Measurements from ENCODE around the gene RHOJ.
"Not testable (repeated sequence)": the region's sequence is repeated elsewhere in the genome, so short reads cannot be mapped to it uniquely, and the experiment has no call there.

The RHOJ gene

DNA sequence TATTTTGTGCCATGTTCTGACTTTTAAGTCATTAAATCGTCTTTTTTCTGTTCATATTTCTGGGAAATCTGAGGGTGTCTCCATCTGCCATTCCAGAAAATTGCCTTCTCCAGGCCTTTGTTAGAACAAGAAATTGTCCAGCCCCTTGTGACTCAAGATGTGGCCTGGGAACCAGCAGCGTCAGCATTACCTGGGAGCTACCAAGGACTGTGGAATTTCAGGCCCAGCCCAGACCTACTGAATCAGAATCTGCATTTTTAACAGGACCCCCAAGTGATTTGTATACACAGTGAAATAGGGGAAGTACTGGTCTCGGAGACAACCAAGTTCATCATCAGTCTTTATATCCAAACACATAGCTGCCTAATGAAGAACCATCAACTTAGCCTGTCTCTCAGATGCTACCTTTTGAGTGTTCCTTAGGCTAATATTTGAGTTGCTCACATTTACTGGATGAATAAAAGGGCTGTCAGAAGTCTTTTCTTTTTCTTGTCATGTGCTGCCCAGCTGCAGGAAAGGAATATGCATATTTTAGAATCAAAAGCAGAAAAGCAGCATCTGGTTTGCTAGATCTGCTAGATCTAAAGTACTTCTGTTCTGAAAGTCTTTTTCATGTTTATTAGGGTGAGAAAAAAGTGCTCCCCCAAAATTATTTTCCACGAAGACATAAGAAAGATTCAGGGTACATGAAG is 93.3 kb downstream of the RHOJ start:
- DNase-seq (ENCODE audit: low spot score) = no peak

DNA sequence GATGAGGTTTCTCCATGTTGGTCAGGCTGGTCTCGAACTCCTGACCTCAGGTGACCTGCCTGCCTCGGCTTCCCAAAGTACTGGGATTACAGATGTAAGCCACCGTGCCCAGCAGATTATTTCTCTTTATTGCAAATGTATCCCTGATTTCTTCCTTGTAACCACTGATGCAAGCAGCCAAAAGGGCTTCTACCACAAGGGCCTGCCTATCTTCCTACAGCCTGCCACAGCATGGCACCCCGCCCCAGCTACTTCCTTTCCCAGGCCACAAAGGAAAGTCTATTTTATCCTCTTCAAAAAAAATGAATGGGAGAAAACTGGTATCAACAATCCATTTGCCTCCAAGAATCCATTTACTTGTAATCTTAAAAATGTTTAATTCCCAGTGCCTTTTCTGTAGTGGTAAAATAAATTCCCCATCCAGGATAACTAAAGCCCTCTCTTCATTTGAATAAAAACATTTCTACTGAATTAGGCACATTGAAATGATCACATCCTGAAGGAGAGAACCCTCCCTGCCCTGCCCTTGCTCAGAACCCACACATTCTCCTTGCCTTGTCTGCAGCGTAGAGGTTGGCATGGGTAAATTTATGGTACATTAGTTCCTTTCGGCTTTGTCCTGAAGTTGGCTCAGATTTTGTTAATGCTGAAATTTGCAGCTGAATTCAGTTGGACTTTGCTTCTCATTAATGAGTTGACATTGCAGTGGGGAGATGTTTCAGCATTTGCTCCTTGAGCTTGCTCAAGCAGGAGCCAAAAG is 95.3 kb downstream of the RHOJ start:
- DNase-seq (ENCODE audit: low spot score) = no peak

DNA sequence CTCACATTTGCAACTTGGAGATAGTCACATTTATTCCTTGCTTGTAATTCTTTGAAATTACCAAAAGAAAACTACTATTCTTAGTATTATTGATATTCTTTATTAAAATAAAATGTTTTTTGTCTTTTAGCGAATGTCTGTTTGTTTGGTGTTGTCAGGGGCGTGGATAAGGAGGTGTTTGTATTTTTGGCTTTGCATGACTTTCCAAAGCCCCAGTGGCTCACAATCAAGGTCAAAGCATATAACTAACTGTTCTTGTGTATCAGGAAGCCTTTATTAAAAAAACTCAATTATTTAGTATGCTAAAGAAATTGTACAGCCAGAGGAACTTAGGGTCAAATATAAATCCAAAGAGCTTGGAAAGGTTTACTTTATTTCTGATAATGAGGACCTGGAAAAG is 96.6 kb downstream of the RHOJ start:
- DNase-seq (ENCODE audit: low spot score) = no peak

DNA sequence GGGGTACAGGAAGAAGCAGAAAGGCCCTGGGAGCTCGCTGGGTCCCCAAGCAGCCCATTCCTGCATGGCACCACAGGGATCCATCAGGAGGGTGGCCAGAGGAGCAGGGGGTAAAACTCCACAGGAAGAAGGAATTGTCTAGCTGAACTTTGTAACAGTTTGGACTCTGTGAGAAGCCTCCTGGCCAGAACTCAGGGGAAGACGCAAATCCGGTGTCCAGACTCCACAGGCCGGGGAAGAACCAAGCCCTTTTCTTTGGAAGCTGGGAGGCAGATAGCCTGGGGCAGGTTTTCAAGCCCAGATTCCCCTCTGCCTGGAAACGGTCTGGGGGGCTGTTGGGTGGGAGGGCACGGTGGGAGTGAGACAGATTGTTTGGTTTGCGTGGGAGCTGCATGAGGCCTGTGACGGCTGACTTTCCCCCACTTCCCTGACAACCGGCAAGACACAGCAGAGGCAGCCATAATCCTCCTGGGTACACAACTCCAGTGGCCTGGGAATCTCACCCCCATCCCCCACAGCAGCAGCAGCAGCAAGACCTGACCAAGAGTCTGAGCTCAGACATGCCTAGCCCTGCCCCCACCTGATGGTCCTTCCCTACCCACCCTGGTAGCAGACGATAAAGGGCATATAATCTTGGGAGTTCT is 97.8 kb downstream of the RHOJ start:
- DNase-seq (ENCODE audit: low spot score) = no peak

DNA sequence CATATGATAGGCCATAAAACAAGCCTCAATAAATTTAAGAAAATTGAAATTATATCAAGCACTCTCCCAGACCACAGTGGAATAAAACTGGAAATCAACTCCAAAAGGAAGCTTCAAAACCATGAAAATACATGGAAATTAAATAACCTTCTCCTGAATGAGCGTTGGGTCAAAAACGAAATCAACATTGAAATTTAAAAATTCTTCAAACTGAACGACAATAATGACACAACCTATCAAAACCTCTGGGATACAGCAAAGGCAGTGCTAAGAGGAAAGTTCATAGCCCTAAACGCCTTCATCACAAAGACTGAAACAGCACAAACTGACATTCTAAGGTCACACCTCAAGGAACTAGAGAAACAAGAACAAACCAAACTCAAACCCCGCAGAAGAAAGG is 100.2 kb downstream of the RHOJ start:
- not testable (repeated sequence) for DNase-seq (ENCODE audit: low spot score)

DNA sequence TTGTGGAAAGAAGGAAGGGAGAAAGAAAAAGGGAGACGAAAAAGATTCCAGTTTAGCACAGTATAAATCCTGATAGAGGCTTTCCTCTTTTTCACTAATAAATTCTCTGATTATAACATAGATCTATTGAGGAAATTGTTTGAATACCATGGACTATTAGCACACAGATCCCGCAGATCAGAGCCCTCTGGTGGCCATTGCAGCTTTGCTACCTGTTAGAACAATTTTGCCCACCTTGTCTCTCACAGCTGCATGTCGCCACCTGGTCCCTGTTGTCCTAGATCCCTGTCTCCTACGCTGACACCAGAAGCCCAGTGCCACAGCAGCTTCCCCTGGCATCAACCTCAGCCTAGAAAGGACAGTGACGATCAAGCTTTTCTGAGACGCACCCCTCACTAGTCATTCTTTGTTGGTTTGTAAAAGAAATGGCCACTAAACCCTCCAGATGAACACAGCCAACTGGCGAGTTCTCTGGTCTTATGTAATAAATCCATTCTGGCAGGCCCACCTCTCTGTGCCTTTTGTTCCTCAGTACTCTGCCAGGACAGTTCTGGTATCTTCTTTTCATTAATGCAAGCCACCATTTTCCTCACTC is 104.6 kb downstream of the RHOJ start:
- peak; percentile 5 for DNase-seq (ENCODE audit: low spot score)

DNA sequence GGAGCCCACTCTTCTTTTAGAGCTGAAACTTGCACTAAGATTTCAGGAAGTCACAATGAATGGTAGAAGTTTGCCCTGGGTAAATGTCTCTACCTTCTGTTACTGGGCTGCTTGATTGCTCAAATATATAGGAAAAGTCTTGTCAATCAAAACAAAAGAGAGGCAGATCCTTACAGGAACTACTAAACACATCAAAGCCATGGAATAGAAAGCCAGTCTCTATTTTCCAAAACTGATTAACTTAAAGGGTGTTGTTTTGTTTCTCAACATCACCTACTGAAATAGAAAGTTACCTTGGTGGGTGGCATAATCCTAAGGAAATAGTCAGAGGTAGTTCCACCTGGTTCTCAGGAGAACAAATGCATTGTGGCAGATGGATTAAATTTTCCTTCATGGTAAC is 114.6 kb downstream of the RHOJ start, which contains the start of gene GPHB5:
Gene GPHB5, minus strand, starts transcription at position 101 of the 400 bp plus-strand sequence. CDS start 1,086 bp downstream, outside the sequence.
- DNase-seq (ENCODE audit: low spot score) = no peak

DNA sequence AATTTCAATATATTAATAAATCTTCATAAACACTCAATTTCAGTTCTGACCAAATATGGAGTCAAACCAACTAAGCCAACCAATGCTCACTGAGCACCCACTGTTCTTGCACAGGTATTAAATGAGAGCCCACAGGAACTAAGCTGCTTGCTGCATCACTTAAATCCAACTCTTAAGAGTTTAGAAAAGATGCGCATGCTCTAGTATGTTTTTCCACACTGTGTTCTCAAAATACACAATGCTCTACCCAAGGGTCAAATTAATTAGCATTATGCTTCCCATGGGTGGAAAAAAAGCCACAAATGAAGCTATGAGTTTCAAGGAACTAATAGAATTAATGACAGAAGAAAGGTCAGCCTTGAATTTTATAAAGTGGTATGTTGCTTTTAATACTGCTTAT is 118.2 kb downstream of the RHOJ start:
- no peak for DNase-seq (ENCODE audit: low spot score)

DNA sequence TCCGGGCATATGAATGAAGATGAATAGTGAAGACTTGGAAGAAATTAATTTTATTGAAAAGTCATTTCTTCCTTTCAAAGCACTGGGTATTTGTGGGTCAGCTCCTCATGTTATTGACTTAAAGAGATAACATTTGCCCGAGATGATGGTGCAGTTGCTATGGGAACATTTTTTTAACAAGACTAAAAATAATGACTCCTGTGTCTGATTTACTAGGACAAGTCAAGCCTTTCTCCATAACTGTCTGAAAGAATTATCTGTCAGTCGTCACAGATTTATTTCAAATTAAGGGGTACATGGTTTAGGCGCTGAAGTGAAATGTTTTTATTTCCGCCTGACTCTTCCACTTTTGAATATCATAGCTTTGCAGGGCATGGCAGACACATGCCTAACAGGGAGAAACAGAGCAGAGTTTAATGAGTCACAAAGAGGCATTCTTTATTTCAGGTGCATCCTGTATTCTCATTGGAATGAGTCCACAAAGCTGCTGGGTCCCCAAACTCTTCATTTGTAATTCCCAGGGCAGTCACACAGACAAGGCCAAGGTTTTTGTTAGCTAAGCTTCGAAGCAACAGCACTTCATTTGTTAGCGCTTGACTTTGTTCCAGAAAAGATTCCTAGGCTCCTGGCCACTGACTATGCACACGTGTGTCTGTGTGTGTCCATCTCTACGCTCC is 118.8 kb downstream of the RHOJ start:
- DNase-seq (ENCODE audit: low spot score) = no peak

DNA sequence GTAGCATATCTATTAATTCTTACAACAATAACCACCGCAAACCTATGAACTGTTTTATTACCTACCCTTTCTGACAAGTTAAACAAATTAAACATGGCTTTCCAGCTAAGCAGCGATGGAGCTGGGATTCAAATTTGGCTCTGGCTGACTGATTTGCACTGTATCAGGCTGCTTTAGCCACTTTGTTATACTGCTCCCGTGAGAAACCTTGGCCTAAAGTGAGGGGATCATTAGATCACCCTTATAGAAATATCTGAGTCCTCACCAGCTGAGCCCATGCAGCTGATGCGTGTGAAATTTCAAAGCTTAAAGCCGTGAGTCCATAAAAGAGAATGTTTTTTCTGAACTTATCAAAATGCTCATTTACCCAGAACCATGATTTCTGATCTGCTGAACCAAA is 122.6 kb downstream of the RHOJ start:
- no peak for DNase-seq (ENCODE audit: low spot score)

DNA sequence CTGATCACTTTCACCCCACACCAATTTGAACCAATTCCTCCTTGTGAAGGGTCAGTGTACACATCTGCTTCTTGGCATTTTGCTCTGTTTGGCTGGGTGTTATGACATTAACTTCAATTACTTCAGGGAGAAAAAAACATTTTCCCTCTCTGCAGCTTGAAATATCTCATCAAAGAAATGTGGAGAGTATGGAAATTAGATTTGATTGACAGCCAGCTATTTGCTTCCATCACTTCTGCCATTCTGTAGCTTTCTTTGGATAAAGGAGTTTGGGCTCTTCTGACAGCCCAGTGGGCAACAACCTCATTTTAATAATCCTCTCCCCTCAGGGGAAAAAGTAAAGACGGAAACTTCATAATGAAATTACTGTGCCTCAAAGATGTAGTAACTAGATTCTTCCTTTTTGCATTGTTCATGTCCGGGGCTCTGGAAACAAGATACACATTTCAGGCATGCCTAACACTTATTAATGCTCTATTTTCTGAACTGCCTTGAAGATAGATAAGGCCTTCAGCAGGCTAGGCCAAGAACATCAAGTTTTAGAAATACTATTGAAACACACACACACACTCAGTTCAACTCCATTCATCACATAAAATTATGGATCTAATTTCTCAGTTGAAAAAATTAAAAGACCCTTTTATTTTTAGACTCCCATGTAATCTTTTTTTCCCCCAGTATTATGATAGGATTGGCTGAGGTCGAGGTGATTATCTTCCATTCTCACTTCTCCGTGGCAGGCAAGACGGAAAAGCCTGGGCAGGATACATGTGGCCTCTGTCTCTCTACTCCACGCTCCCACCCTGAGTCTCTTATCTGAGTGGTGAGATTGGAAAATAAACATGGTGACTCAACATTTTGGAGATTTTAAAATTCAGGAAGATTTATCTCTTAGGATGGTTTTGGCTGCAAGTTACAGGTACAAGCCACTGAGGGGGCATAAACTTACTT is 124.8 kb downstream of the RHOJ start:
- DNase-seq (ENCODE audit: low spot score) = no peak

DNA sequence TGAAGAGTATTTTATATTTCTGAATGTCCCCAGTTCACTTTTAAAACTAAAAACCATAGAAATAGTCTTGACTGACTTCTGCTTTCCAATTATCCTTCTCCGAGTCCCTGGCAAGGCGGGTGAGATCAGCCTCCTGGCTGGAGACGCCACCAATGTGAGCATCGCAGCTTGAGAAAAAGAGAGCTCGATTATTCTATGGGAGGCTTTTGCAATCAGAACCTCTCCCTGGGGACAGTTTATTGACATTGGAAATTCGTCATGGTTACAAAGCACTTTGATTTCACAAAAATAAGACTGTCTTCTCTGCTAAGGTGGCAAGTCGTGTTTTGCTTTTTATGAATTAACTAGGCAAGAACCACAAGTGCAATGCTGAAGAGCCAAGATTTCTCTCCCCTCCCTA is 138.1 kb downstream of the RHOJ start:
- DNase-seq (ENCODE audit: low spot score) = no peak
